Measurements from ENCODE around the gene ANKK1. TPM values are rescaled to one million over a fixed set of nuclear protein-coding genes. Genes with fewer than 3 reads are reported as not detected.

The ANKK1 gene
- total RNA-seq, 1 experiment from 2014 or later = not detected

Small RNAs within 50 kb of the gene (small RNA-seq; reads per million reads assigned to genes)
- gene MIR4301 = not detected

Other genes starting within 250 kb of the ANKK1 start
- 11.9 and 12.7 TPM in 2 replicates for gene TTC12, start 73.2 kb upstream of the ANKK1 start, total RNA-seq (2014; rRNA removed; shearing (Covaris generic))
- gene DRD2, start 87.6 kb downstream of the ANKK1 start, total RNA-seq (2014; rRNA removed; shearing (Covaris generic)) = 1.1 and 1.2 TPM in 2 replicates